CD4-positive, alpha-beta T cell (primary cell): ENCODE data around the gene RESF1. TPM values are rescaled to one million over a fixed set of nuclear protein-coding genes. Genes with fewer than 3 reads are reported as not detected.

ENCODE experiments used
- ATAC-seq: fragments of 200-7000 bp; cut with Tn5 transposase; one replicate; pipeline ENCODE4 v1.10.0; 2022; ENCODE audit warnings: mild to moderate bottlenecking; ENCODE audit not compliant: poor library complexity
- CTCF ChIA-PET: fragments of 350-600 bp; sonication (Branson Sonifier 250); formaldehyde crosslinking; loops from one replicate; lab custom pipeline; 2021; ENCODE audit warnings: antibody characterized with exemption, inconsistent platforms; lab: Charles Lee
- POLR2A ChIA-PET: fragments of 350-600 bp; sonication (Branson Sonifier 250); formaldehyde crosslinking; loops from one replicate; lab custom pipeline; 2021; ENCODE audit warnings: antibody characterized with exemption, inconsistent platforms; lab: Charles Lee
- DNase-seq, 14 experiments: peaks; one replicate each; pipeline ENCODE4 v3.0.0-alpha.2; 2013 to 2020; ENCODE audit warnings: mixed read lengths in 2 of 14
- H3K27ac ChIP-seq, 2 donors: one replicate each; pipeline versions ENCODE4 v1.5.1 to v1.7.0; 2013; ENCODE audit warnings: low read length in 2 of 2, low read depth in 1 of 2, mild to moderate bottlenecking in 1 of 2
- H3K27me3 ChIP-seq, 2 experiments: 1 replicate in 1 of 2; 2 replicates in 1 of 2; pipeline versions ENCODE4 v1.6.1 to v1.7.0; 2013; ENCODE audit warnings: low read length in 2 of 2, control low read depth in 1 of 2, mild to moderate bottlenecking in 1 of 2, moderate library complexity in 1 of 2; ENCODE audit not compliant: insufficient read depth in 2 of 2, control insufficient read depth in 1 of 2
- H3K36me3 ChIP-seq: one replicate; pipeline ENCODE4 v1.6.1; 2013; ENCODE audit warnings: low read length, control low read depth; ENCODE audit not compliant: insufficient read depth
- H3K4me1 ChIP-seq: one replicate; pipeline ENCODE4 v1.6.1; 2013; ENCODE audit warnings: low read length, control low read depth; ENCODE audit not compliant: insufficient read depth
- H3K4me3 ChIP-seq: one replicate; pipeline ENCODE4 v1.5.1; 2013; ENCODE audit warnings: mild to moderate bottlenecking, low read length, moderate library complexity
- H3K9me3 ChIP-seq, 2 experiments: 1 replicate in 1 of 2; 2 replicates in 1 of 2; pipeline versions ENCODE4 v1.6.1 to v1.7.0; 2013; ENCODE audit warnings: low read length in 2 of 2, mild to moderate bottlenecking in 2 of 2, control low read depth in 1 of 2, moderate library complexity in 1 of 2; ENCODE audit not compliant: control insufficient read depth in 1 of 2, insufficient read depth in 1 of 2
- H3K27ac Mint-ChIP-seq: one replicate; pipeline ENCODE4 v1.8.0; 2020; ENCODE audit warnings: mixed read lengths
- H3K27me3 Mint-ChIP-seq: one replicate; pipeline ENCODE4 v1.8.0; 2021; ENCODE audit warnings: mixed read lengths
- H3K36me3 Mint-ChIP-seq: one replicate; pipeline ENCODE4 v1.8.0; 2021; ENCODE audit warnings: low read depth, mixed read lengths
- H3K4me1 Mint-ChIP-seq: one replicate; pipeline ENCODE4 v1.8.0; 2021; ENCODE audit warnings: low read depth, mixed read lengths
- H3K4me3 Mint-ChIP-seq: one replicate; pipeline ENCODE4 v1.8.0; 2020; ENCODE audit warnings: mild to moderate bottlenecking, mixed read lengths
- H3K9me3 Mint-ChIP-seq: one replicate; pipeline ENCODE4 v1.8.0; 2020; ENCODE audit warnings: mixed read lengths
- intact Hi-C, 2 experiments: fragments of 100-400 bp; cut with DNase I in 1 of 2; cut with micrococcal nuclease in 1 of 2; formaldehyde crosslinking; loops; one replicate each; pipeline versions ENCODE4 v1.15.1 to v1.9.0; 2023 to 2025; cut with DNase I, micrococcal nuclease
- total RNA-seq, 174 experiments: library from RNA in 2 of 174; stranded (reverse) in 2 of 174; gene quantifications; one replicate each; pipeline ENCODE4 v1.2.3 and lab custom pipeline; 2021 to 2026
- TF ChIP-seq, protein P1 (sequence below): fragments of 200-600 bp; IDR thresholded peaks from one replicate; pipeline ENCODE4 v1.8.0; 2022; ENCODE audit warnings: antibody characterized with exemption, mild to moderate bottlenecking

The RESF1 gene
- total RNA-seq, 2 experiments from 2014 or later, result 113 to 124 TPM

DNA sequence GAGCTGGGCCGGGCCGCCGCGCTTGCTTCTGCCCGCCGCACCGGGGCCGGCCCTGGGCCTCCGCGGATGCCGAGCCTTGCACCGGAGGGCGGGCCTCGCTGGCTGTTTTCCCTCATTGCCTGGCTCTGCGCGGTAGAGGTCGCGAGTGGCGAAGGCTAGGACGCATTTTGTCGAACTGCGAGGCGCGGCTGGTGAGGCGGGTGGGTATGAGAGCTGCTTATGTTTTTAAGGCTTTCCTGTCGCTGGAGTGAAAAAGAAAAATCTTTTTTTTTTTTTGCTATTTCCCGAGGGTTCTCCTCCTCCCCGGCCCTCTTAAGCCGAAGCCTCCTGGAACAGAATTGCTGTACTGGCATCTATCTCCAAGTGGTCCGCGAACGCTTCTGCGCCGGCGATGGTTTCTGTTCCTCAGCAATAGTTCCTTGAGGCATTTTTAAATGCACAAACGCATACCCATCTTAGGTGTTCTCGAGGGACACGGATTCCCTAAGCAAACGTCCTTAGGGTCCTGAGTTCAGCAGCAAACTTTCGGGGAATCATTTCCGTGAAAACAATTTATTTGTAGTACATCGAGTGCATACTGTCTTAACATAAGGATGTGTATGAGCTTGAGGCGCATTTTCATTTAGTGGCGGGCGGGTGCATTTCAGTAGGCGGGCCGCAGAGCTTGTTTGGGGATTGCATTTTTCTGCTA, 631 bp downstream of the RESF1 start:
- Mint-ChIP-seq H3K36me3 (peaks cover 62% of the 10 kb centered on the region), H3K27me3 (no peaks in the 10 kb centered on the region), H3K9me3 (peaks cover 9% of the 10 kb centered on the region), H3K27ac (peak overlapping the region; percentile 96), H3K4me3 (peak overlapping the region; percentile 99), H3K4me1 (peaks cover 82% of the 10 kb centered on the region)
- TF ChIP-seq, protein P1, sequence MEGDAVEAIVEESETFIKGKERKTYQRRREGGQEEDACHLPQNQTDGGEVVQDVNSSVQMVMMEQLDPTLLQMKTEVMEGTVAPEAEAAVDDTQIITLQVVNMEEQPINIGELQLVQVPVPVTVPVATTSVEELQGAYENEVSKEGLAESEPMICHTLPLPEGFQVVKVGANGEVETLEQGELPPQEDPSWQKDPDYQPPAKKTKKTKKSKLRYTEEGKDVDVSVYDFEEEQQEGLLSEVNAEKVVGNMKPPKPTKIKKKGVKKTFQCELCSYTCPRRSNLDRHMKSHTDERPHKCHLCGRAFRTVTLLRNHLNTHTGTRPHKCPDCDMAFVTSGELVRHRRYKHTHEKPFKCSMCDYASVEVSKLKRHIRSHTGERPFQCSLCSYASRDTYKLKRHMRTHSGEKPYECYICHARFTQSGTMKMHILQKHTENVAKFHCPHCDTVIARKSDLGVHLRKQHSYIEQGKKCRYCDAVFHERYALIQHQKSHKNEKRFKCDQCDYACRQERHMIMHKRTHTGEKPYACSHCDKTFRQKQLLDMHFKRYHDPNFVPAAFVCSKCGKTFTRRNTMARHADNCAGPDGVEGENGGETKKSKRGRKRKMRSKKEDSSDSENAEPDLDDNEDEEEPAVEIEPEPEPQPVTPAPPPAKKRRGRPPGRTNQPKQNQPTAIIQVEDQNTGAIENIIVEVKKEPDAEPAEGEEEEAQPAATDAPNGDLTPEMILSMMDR, result no peak
- POLR2A ChIA-PET, result interaction anchor here (0.6 to 6.2 kb wide), 57 partner anchors 10 to 314 kb away, joined by 3 to 106 read pairs (median 4); partner anchors contain the start of genes AMN1, BICD1 and ETFBKMT
- Histone ChIP-seq H3K4me3 (peak overlapping the region; percentile 84), H3K36me3 (peaks cover 42% of the 10 kb centered on the region), H3K4me1 (peaks cover 49% of the 10 kb centered on the region), H3K27me3 (no peaks in the 10 kb centered on the region), H3K9me3 (peaks cover 4 to 9% of the 10 kb centered on the region in 2 experiments), H3K27ac (peak overlapping the region; percentile 69 to 82)
- intact Hi-C loops, result loop anchor here (1.0 to 10.0 kb wide), 17 partner anchors 33 to 715 kb away; partner anchors contain the start of genes AMN1 (in 2 of the 2), ETFBKMT (in 2 of the 2) and DNM1L (in 1 of the 2)
- CTCF ChIA-PET, result interaction anchor here (0.7 to 3.2 kb wide), 11 partner anchors 10 to 306 kb away, joined by 3 to 13 read pairs (median 4); partner anchors contain the start of genes AMN1 and ETFBKMT
- DNase-seq (peak; percentile 61 to 87 (median 71)), ATAC-seq (peak; percentile 61)

DNA sequence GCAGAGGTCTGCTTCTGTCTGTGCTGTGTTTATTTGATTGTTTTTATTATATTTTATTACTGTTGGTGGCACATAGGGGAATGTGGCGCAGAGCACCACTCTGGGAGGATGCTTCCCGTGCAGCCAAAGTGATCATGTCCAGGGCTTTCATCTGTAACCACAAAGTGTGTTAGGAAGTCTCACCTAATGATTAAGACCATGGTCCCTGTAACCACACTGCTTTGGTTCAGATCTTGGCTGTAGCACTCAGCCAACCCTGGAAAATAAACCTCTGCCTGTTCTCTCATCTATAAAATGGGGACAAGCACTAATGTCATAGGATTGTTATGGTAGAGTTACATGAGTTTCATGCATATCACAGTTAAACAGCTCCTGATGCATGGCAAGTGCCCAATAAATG, 1.9 kb downstream of the RESF1 start:
- Histone ChIP-seq H3K9me3 (peaks cover 4 to 7% of the 10 kb centered on the region in 2 experiments), H3K4me1 (peaks cover 51% of the 10 kb centered on the region), H3K4me3 (peak overlapping the region; percentile 84), H3K36me3 (peaks cover 55% of the 10 kb centered on the region), H3K27me3 (no peaks in the 10 kb centered on the region), H3K27ac (peak overlapping the region; percentile 29 to 82)
- DNase-seq (peak in 2 of 14 experiments; percentile 15 to 24), ATAC-seq (no peak)
- H3K4me3 Mint-ChIP-seq, result peak overlapping the region; percentile 99
- H3K9me3 Mint-ChIP-seq, result peaks cover 6% of the 10 kb centered on the region
- peak overlapping the region; percentile 96 for H3K27ac Mint-ChIP-seq
- intact Hi-C loops, result loop anchor here (5.0 to 10.0 kb wide), 9 partner anchors 34 to 714 kb away; partner anchors contain the start of genes AMN1 (in 1 of the 2) and DNM1L (in 1 of the 2)
- peaks cover 84% of the 10 kb centered on the region for H3K4me1 Mint-ChIP-seq
- TF ChIP-seq, protein P1, result no peak
- POLR2A ChIA-PET, result interaction anchor here (0.6 to 6.2 kb wide), 16 partner anchors 13 to 308 kb away, joined by 3 to 106 read pairs (median 6); partner anchors contain the start of genes AMN1 and ETFBKMT
- CTCF ChIA-PET, result interaction anchor here (0.5 to 3.2 kb wide), 4 partner anchors 12 to 308 kb away, joined by 3 to 13 read pairs (median 3); no protein-coding TSS in a partner anchor
- peaks cover 75% of the 10 kb centered on the region for H3K36me3 Mint-ChIP-seq
- H3K27me3 Mint-ChIP-seq, result no peaks in the 10 kb centered on the region

DNA sequence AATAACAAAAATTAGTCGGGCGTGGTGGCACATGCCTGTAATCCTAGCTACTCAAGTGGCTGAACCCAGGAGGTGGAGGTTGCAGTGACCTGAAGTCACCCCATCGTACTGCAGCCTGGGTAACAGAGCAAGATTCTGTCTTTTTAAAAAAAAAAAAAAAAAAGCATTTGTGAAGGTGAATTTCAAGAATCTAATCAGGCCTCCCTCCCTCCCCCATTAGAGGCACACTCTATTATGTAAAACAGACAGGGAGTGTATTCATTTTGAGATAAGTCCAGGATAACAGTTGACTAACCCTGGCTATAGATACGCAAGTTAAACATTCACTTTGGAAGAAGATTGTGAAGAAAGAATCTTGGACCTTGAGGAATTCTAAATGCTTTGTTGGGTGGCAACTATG, 2.9 kb downstream of the RESF1 start:
- Histone ChIP-seq H3K4me1 (peaks cover 57% of the 10 kb centered on the region), H3K9me3 (peaks cover 0 to 4% of the 10 kb centered on the region in 2 experiments), H3K27me3 (no peaks in the 10 kb centered on the region), H3K4me3 (peak overlapping the region; percentile 84), H3K27ac (peak overlapping the region; percentile 29 to 59), H3K36me3 (peaks cover 63% of the 10 kb centered on the region)
- no peaks in the 10 kb centered on the region for H3K27me3 Mint-ChIP-seq
- no peak for ATAC-seq
- intact Hi-C loops, result loop anchor here (5.0 to 10.0 kb wide), 9 partner anchors 35 to 713 kb away; partner anchors contain the start of genes AMN1 (in 1 of the 2) and DNM1L (in 1 of the 2)
- H3K9me3 Mint-ChIP-seq, result peaks cover 6% of the 10 kb centered on the region
- TF ChIP-seq, protein P1, result no peak
- ChIA-PET CTCF (interaction anchor here (0.9 to 3.2 kb wide), 2 partner anchors 280 to 309 kb away, joined by 3 to 13 read pairs; no protein-coding TSS in a partner anchor), POLR2A (interaction anchor here (0.9 to 6.2 kb wide), 10 partner anchors 12 to 309 kb away, joined by 4 to 106 read pairs (median 14); partner anchors contain the start of genes AMN1 and ETFBKMT)
- peak overlapping the region; percentile 99 for H3K4me3 Mint-ChIP-seq
- peak in 2 of 14 experiments; percentile 13 to 16 for DNase-seq
- H3K4me1 Mint-ChIP-seq, result peaks cover 90% of the 10 kb centered on the region
- H3K27ac Mint-ChIP-seq, result peak overlapping the region; percentile 96
- peaks cover 84% of the 10 kb centered on the region for H3K36me3 Mint-ChIP-seq
